H1 (cell line): ENCODE results near the gene HIVEP2. TPM values are rescaled to one million over a fixed set of nuclear protein-coding genes. Genes with fewer than 3 reads are reported as not detected.

Experiments used
- CTCF ChIA-PET: fragments of 300-600 bp; sonication (Branson Sonifier 250); formaldehyde crosslinking; loops from one replicate; lab custom pipeline; 2021; ENCODE audit not compliant: partially characterized antibody; lab: Charles Lee
- POLR2A ChIA-PET: fragments of 300-600 bp; sonication (Branson Sonifier 250); formaldehyde crosslinking; loops from one replicate; lab custom pipeline; 2021; ENCODE audit warnings: inconsistent platforms; ENCODE audit not compliant: partially characterized antibody; lab: Charles Lee
- DNase-seq, 2 experiments: peaks; one replicate each; pipeline versions ENCODE4 v3.0.0 to v3.0.0-alpha.2; 2010 to 2022; ENCODE audit warnings: low spot score in 2 of 2, low read depth in 1 of 2, mixed read lengths in 1 of 2
- FAIRE-seq: peaks from 2 replicates; lab custom pipeline; 2011; peaks lifted over from hg19 to GRCh38; lab: Jason Lieb, UNC
- H2AFZ ChIP-seq: 2 replicates; pipeline ENCODE4 v1.8.1; 2012; ENCODE audit warnings: low read length, inconsistent platforms
- H2AK5ac ChIP-seq: 2 replicates; pipeline ENCODE4 v1.6.1; 2013; ENCODE audit warnings: low read depth, low read length
- H2BK120ac ChIP-seq: replicated peaks from 2 replicates; pipeline ENCODE3; 2013; ENCODE audit warnings: low read depth, low read length, inconsistent platforms
- H2BK12ac ChIP-seq: 2 replicates; pipeline ENCODE4 v1.6.1; 2013; ENCODE audit warnings: low read depth, low read length
- H2BK15ac ChIP-seq: 2 replicates; pipeline ENCODE4 v1.6.1; 2013; ENCODE audit warnings: low read length
- H2BK20ac ChIP-seq: 2 replicates; pipeline ENCODE4 v1.6.1; 2013; ENCODE audit warnings: low read length
- H2BK5ac ChIP-seq: 2 replicates; pipeline ENCODE4 v1.6.1; 2013; ENCODE audit warnings: low read depth, low read length
- H3K14ac ChIP-seq: 2 replicates; pipeline ENCODE4 v1.6.1; 2013; ENCODE audit warnings: inconsistent platforms; ENCODE audit not compliant: insufficient read length
- H3K18ac ChIP-seq: 2 replicates; pipeline ENCODE4 v1.6.1; 2013; ENCODE audit warnings: low read length; ENCODE audit errors: extremely low read depth
- H3K23ac ChIP-seq: 2 replicates; pipeline ENCODE4 v1.6.1; 2013; ENCODE audit warnings: inconsistent platforms; ENCODE audit not compliant: insufficient read length
- H3K23me2 ChIP-seq: 2 replicates; pipeline ENCODE4 v1.6.1; 2013; ENCODE audit warnings: low read depth, low read length
- H3K27ac ChIP-seq: 2 replicates; pipeline ENCODE4 v1.6.1; 2011; ENCODE audit warnings: low read depth, low read length, inconsistent platforms
- H3K27me3 ChIP-seq, 4 experiments: replicated peaks in 1 of 4; 1 replicate in 1 of 4; 2 replicates in 3 of 4; pipeline versions ENCODE4 v1.6.1 to v1.8.1; 2011 to 2013; ENCODE audit warnings: low read length in 3 of 4, mild to moderate bottlenecking in 3 of 4, inconsistent platforms in 2 of 4, mixed read lengths in 2 of 4, moderate library complexity in 1 of 4; ENCODE audit not compliant: control insufficient read depth in 3 of 4, insufficient read depth in 3 of 4; ENCODE audit errors: extremely low read depth in 1 of 4
- H3K36me3 ChIP-seq, 4 experiments: 2 replicates each; pipeline versions ENCODE4 v1.6.1 to v1.8.1; 2011 to 2013; ENCODE audit warnings: mild to moderate bottlenecking in 4 of 4, low read length in 3 of 4, moderate library complexity in 2 of 4, control low read depth in 1 of 4, inconsistent platforms in 1 of 4; ENCODE audit not compliant: insufficient read depth in 4 of 4, control insufficient read depth in 2 of 4
- H3K4ac ChIP-seq: replicated peaks from 2 replicates; pipeline ENCODE3; 2013; ENCODE audit warnings: low read length, low read depth, mixed read lengths, inconsistent platforms; ENCODE audit not compliant: insufficient read length
- H3K4me1 ChIP-seq, 4 experiments: replicated peaks in 1 of 4; 1 replicate in 1 of 4; 2 replicates in 3 of 4; pipeline versions ENCODE4 v1.6.1 to v1.8.1; 2011 to 2013; ENCODE audit warnings: low read length in 3 of 4, inconsistent platforms in 2 of 4, mixed read lengths in 1 of 4; ENCODE audit not compliant: insufficient read depth in 4 of 4, control insufficient read depth in 3 of 4
- H3K4me2 ChIP-seq, 2 experiments: 2 replicates each; pipeline versions ENCODE4 v1.6.1 to v1.8.1; 2011 to 2013; ENCODE audit warnings: low read depth in 2 of 2, low read length in 2 of 2, control low read depth in 1 of 2, inconsistent platforms in 1 of 2, mild to moderate bottlenecking in 1 of 2; ENCODE audit not compliant: insufficient read depth in 1 of 2
- H3K4me3 ChIP-seq, 4 experiments: fragments of 200-600, 300-600 bp in 1 of 4; sonication (generic), shearing (Covaris generic), sonication (Bioruptor Twin) in 1 of 4; 2 replicates each; pipeline versions ENCODE4 v1.5.1 to v1.8.1; 2011 to 2016; ENCODE audit warnings: low read length in 4 of 4, low read depth in 3 of 4, control low read depth in 2 of 4, inconsistent platforms in 2 of 4, mild to moderate bottlenecking in 2 of 4, mixed read lengths in 1 of 4, moderate library complexity in 1 of 4; ENCODE audit not compliant: insufficient read depth in 2 of 4; ENCODE audit errors: extremely low read depth in 1 of 4
- H3K56ac ChIP-seq: replicated peaks from 2 replicates; pipeline ENCODE3; 2013; ENCODE audit warnings: low read depth, mild to moderate bottlenecking, mixed read lengths, low read length, inconsistent platforms; ENCODE audit not compliant: insufficient read length
- H3K79me1 ChIP-seq: 2 replicates; pipeline ENCODE4 v1.6.1; 2013; ENCODE audit warnings: low read depth, low read length, control low read depth
- H3K79me2 ChIP-seq, 2 experiments: 2 replicates each; pipeline versions ENCODE4 v1.6.1 to v1.8.1; 2012 to 2013; ENCODE audit warnings: low read length in 2 of 2, mild to moderate bottlenecking in 2 of 2, inconsistent platforms in 1 of 2; ENCODE audit not compliant: insufficient read depth in 2 of 2, control insufficient read depth in 1 of 2
- H3K9ac ChIP-seq, 4 experiments: replicated peaks in 1 of 4; 1 replicate in 1 of 4; 2 replicates in 3 of 4; pipeline versions ENCODE4 v1.6.1 to v1.8.1; 2011 to 2013; ENCODE audit warnings: low read depth in 3 of 4, low read length in 3 of 4, control low read depth in 2 of 4, mild to moderate bottlenecking in 2 of 4, moderate library complexity in 2 of 4, inconsistent platforms in 1 of 4; ENCODE audit errors: extremely low read depth in 1 of 4
- H3K9me3 ChIP-seq, 2 experiments: 2 replicates each; pipeline versions ENCODE4 v1.6.1 to v1.8.1; 2012 to 2013; ENCODE audit warnings: mild to moderate bottlenecking in 2 of 2, moderate library complexity in 2 of 2, control low read depth in 1 of 2, inconsistent platforms in 1 of 2, low read depth in 1 of 2, low read length in 1 of 2, mixed read lengths in 1 of 2; ENCODE audit not compliant: insufficient read depth in 2 of 2
- H4K20me1 ChIP-seq, 2 experiments: replicated peaks in 1 of 2; 2 replicates each; pipeline versions ENCODE3 to v1.8.1; 2011 to 2013; ENCODE audit warnings: inconsistent platforms in 2 of 2, low read length in 2 of 2, mild to moderate bottlenecking in 1 of 2; ENCODE audit not compliant: insufficient read depth in 2 of 2, control insufficient read depth in 1 of 2
- H4K5ac ChIP-seq: 2 replicates; pipeline ENCODE4 v1.6.1; 2013; ENCODE audit warnings: low read length, low read depth, mixed read lengths, inconsistent platforms; ENCODE audit not compliant: insufficient read length
- H4K8ac ChIP-seq: 2 replicates; pipeline ENCODE4 v1.8.0; 2013; ENCODE audit warnings: mild to moderate bottlenecking, moderate library complexity, low read length, inconsistent platforms; ENCODE audit not compliant: insufficient read depth; ENCODE audit errors: extremely low read depth
- H4K91ac ChIP-seq: replicated peaks from 2 replicates; pipeline ENCODE3; 2013; ENCODE audit warnings: low read length, mixed read lengths, inconsistent platforms; ENCODE audit not compliant: insufficient read length
- BRCA1 ChIP-seq: IDR thresholded peaks from 2 replicates; pipeline ENCODE4 v1.6.1; 2012; ENCODE audit warnings: low read depth, low read length, improper control_type of control experiment
- EP300 ChIP-seq, 2 experiments: IDR thresholded peaks; 1 replicate in 1 of 2; 2 replicates in 1 of 2; pipeline ENCODE4 v1.6.1; 2011 to 2012; ENCODE audit warnings: low read depth in 2 of 2, low read length in 2 of 2, mild to moderate bottlenecking in 2 of 2, borderline replicate concordance in 1 of 2, inconsistent platforms in 1 of 2, moderate library complexity in 1 of 2
- JUN ChIP-seq: IDR thresholded peaks from 2 replicates; pipeline ENCODE4 v1.6.1; 2011; ENCODE audit warnings: low read depth, mild to moderate bottlenecking, improper control_type of control experiment, low read length
- KDM4A ChIP-seq: IDR thresholded peaks from one replicate; pipeline ENCODE4 v1.7.1; 2012; ENCODE audit warnings: low read depth, mild to moderate bottlenecking, moderate library complexity, low read length, inconsistent platforms; ENCODE audit not compliant: severe bottlenecking
- PHF8 ChIP-seq: fragments of 200-600 bp; sonication (generic); conservative IDR thresholded peaks from 2 replicates; pipeline ENCODE4 v1.7.1; 2012; ENCODE audit warnings: low read depth, mild to moderate bottlenecking, inconsistent platforms, low read length, moderate library complexity
- POLR2A ChIP-seq, 2 experiments: IDR thresholded peaks; 1 replicate in 1 of 2; 2 replicates in 1 of 2; pipeline ENCODE4 v1.6.1; 2011; ENCODE audit warnings: low read depth in 2 of 2, low read length in 2 of 2, mild to moderate bottlenecking in 2 of 2; ENCODE audit errors: control extremely low read depth in 1 of 2
- POU5F1 ChIP-seq: IDR thresholded peaks from 2 replicates; pipeline ENCODE4 v1.6.1; 2011; ENCODE audit warnings: low read depth, mild to moderate bottlenecking, low read length, moderate library complexity
- RXRA ChIP-seq: IDR thresholded peaks from 2 replicates; pipeline ENCODE4 v1.6.1; 2011; ENCODE audit warnings: low read depth, mild to moderate bottlenecking, low read length, moderate library complexity; ENCODE audit not compliant: insufficient read depth
- TCF12 ChIP-seq: IDR thresholded peaks from 2 replicates; pipeline ENCODE4 v1.6.1; 2011; ENCODE audit warnings: low read depth, mild to moderate bottlenecking, low read length
- WGBS, 2 experiments: shearing (Covaris generic) in 1 of 2; methylation state at CpG; one replicate each; pipeline versions ENCODE4 v1.1.6 to v1.1.7; 2013 to 2015; ENCODE audit warnings: low lambda C conversion rate in 2 of 2, mixed read lengths in 2 of 2, inconsistent platforms in 1 of 2, low coverage in 1 of 2, missing lambda C conversion rate in 1 of 2; ENCODE audit not compliant: insufficient replicate concordance in 2 of 2, insufficient coverage in 1 of 2, insufficient read length in 1 of 2; ENCODE audit errors: extremely low coverage in 1 of 2, missing lambda C conversion rate in 1 of 2; 5-methylcytosine and 5-hydroxymethylcytosine counted together
- polyA plus RNA-seq, 7 experiments: library from polyadenylated mRNA; depleted of rRNA in 3 of 7; stranded (reverse) in 5 of 7; unstranded in 2 of 7; fragments of >200 nt in 5 of 7; fragments of 200-250 nt in 2 of 7; gene quantifications; 1 replicate in 5 of 7; 2 replicates in 1 of 7; 4 replicates in 1 of 7; pipeline versions ENCODE4 v1.2.1 to v1.2.3, GENCODE V29; 2011 to 2013; ENCODE audit warnings: missing spikeins in 2 of 7, mixed read lengths in 2 of 7
- total RNA-seq: library from RNA; stranded (reverse); fragmentation: NEBNext Ultra II Directional; extraction: Animal tissue kit (Norgen Biotek cat#: 25700); gene quantifications from 2 replicates; pipeline ENCODE4 v1.2.1, GENCODE V29; 2021

The HIVEP2 gene
- total and polyA plus RNA-seq, 2 of the 8 experiments (the other 6 are each of a cell fraction or from before 2014, with no cell fraction given): 2.2 to 6.1 TPM

GRCh38 chr6:142781129-142781528 is 163.8 kb downstream of the HIVEP2 start:
- Histone ChIP-seq H3K27ac (no peak overlapping the region), H3K79me1 (no peaks in the 10 kb centered on the region; the same call in 1 of the 2 replicates), H3K4me3 (no peak overlapping the region), H3K23me2 (no peaks in the 10 kb centered on the region), H4K20me1 (peaks cover 0 to 2% of the 10 kb centered on the region in 2 experiments), H3K4me2 (no peak overlapping the region), H3K36me3 (no peaks in the 10 kb centered on the region), H2BK20ac (no peak overlapping the region), H2AK5ac (no peak overlapping the region), H2AFZ (no peak overlapping the region), H3K4ac (no peak overlapping the region), H4K5ac (no peak overlapping the region), H3K18ac (no peak overlapping the region), H2BK120ac (no peak overlapping the region), H4K8ac (no peak overlapping the region), H3K79me2 (no peaks in the 10 kb centered on the region), H3K27me3 (no peaks in the 10 kb centered on the region), H3K56ac (no peak overlapping the region), H3K9me3 (no peaks in the 10 kb centered on the region), H3K23ac (no peak overlapping the region), H2BK5ac (no peak overlapping the region), H3K14ac (no peak overlapping the region), H3K4me1 (no peaks in the 10 kb centered on the region), H2BK15ac (no peak overlapping the region), H3K9ac (no peak overlapping the region), H2BK12ac (no peak overlapping the region), H4K91ac (no peak overlapping the region)
- CTCF ChIA-PET: no interaction called here
- FAIRE-seq (no peak), DNase-seq (no peak)
- TF ChIP-seq JUN: no peak
- TF ChIP-seq POU5F1: no peak
- TF ChIP-seq RXRA: no peak
- TF ChIP-seq PHF8: no peak
- TF ChIP-seq POLR2A (IDR thresholded peaks at IDR 0.05; ENCODE audit: control extremely low read depth in 1 of 2, low read depth in 2 of 2, low read length in 2 of 2): no peak
- no peak for TF ChIP-seq KDM4A
- TF ChIP-seq TCF12: no peak
- no peak for TF ChIP-seq EP300 (IDR thresholded peaks at IDR 0.05; ENCODE audit: borderline replicate concordance in 1 of 2, low read depth in 2 of 2, low read length in 2 of 2)
- TF ChIP-seq BRCA1: no peak
- 90% methylated on average over 3 of the region's 3 CpGs; no CpG with 5 or more reads in 1 of the 2 experiments for WGBS, 2 experiments
- POLR2A ChIA-PET: no interaction called here
